Occipital lobe (tissue), 2 donors: ENCODE results near the gene REPS1. TPM values are rescaled to one million over a fixed set of nuclear protein-coding genes. Genes with fewer than 3 reads are reported as not detected.

Source experiments
- DNase-seq: peaks from one replicate; lab custom pipeline; 2025; lab: John Stamatoyannopoulos, UW
- total RNA-seq: library from RNA; depleted of rRNA; stranded (reverse); fragments of >200 nt; gene quantifications from one replicate; pipeline ENCODE4 v1.2.3, GENCODE V29; 2014

The REPS1 gene
- total RNA-seq, 1 donor from 2014 or later: 146 TPM

DNA sequence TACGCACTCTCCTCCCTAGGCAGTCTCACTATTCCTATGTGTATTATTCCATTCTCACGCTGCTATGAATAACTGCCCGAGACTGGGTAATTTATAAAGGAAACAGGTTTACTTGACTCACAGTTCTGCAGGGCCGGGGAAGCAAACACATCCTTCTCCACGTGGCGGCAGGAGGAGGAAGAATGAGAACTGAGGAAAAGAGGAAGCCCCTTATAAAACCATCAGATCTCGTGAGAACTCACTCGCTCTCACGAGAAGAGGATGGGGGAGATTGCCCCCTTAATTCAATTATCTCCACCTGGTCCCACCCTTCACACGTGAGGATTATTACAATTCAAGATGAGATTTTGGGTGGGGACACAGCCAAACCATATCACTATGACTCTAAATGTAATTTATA is 130.3 kb downstream of the REPS1 start:
- DNase-seq: no peak

DNA sequence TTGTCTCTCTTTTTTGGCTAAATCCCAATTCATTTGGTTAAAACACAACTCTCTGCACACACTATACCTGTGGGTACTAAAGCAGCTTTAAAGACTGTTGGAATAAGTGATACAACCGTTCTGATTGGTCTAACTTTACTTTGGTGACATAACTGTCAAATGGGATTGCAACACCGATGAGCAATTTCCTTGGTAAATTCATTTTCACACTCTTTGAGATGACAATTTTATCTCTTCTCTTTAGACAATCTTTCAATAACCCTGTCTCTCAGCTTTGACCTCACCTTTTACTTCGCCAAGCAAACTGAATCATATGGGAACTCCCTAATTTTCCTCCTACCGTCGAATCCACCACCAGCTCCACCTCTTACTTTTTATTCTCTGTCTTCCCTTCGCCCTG is 131.4 kb downstream of the REPS1 start:
- no peak for DNase-seq

Other genes starting within 250 kb of the REPS1 start
- gene CCDC28A, start 214.5 kb downstream of the REPS1 start, total RNA-seq: 10.3 TPM
- 0.31 TPM for gene ECT2L, start 192.2 kb downstream of the REPS1 start, total RNA-seq
- 57.1 TPM for gene ABRACL, start 40.5 kb upstream of the REPS1 start, total RNA-seq
- gene HECA, start 146.8 kb upstream of the REPS1 start, total RNA-seq: 62.5 TPM